DMS153 (cell line): Measurements from ENCODE around the gene HERC2.
A peak's percentile ranks its signal among the peaks of the same experiment; 100 is the strongest.
"Not testable (repeated sequence)": the region's sequence is repeated elsewhere in the genome, so short reads cannot be mapped to it uniquely, and the experiment has no call there.

ENCODE experiments used
- DNase-seq: peaks from one replicate; lab custom pipeline; 2025; lab: John Stamatoyannopoulos, UW

The HERC2 gene

GRCh38 chr15:28273873-28274610, 47.9 kb downstream of the HERC2 start:
- no peak for DNase-seq

DNA sequence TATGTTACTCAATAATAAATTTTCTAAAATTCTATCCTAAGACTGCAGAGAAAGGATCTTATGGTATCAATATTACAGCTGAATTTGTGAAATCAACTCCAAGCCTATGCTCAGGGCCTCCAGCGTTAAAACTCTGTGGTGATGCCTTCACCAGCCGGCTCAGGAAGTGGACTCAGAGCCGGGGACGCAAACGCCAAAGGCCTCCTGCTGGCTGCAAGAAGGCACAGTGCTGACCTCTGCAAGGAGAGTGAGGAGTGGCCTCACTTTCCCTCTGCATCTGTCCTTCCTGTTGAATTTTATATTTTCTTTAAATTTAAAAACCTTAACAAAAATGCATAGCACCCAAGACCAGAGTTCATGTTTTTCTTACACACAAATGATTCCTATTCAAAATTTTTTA, 48.5 kb downstream of the HERC2 start:
- DNase-seq: no peak

GRCh38 chr15:28272587-28272986, 49.4 kb downstream of the HERC2 start:
- no peak for DNase-seq

GRCh38 chr15:28271697-28272260, 50.2 kb downstream of the HERC2 start:
- no peak for DNase-seq

GRCh38 chr15:28269097-28269496, 52.9 kb downstream of the HERC2 start:
- no peak for DNase-seq

DNA sequence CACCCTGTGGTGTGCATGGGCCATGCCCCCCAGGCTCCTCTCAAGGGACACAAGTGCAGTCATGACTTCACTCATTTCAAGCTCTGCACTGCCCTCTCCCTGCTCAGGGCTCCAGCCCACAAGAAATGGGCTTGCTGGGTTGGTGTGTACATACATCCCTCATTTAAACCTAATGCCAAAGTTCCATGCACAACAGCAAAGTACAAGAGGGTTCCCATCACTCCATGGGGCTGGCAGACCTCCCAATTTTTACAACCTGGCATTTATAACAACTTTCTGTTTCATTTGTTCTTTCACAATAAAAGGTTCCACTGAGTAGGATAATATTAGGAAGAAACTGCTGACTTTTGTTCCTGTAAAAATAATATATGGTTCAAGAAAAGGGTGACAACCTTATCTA, 54.3 kb downstream of the HERC2 start:
- DNase-seq: no peak

GRCh38 chr15:28265334-28266019, 56.5 kb downstream of the HERC2 start:
- DNase-seq: no peak

GRCh38 chr15:28264166-28264565, 57.8 kb downstream of the HERC2 start:
- no peak for DNase-seq

- DNase-seq: no peak
Observed at GRCh38 chr15:28262438-28262837, 59.5 kb downstream of the HERC2 start.

DNA sequence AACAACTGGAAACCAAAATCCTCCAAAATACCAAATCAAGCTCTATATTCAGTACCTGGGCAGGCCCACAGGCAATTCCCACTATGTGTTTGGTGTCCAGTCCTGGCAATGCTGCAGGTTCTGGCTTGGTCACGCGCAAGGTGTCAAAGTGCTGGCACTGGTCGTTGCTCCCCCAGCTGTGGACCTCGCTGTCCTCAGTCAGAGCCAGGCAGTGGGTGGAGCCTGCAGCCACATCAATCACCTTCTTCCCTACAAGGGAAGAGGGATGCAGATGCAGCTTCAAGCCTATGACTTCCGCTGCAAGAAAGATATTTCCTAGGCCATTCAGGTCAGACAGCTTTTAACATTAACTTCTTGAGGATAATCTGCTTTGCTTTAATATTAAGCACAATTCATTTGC, 61.3 kb downstream of the HERC2 start:
- DNase-seq: no peak

DNA sequence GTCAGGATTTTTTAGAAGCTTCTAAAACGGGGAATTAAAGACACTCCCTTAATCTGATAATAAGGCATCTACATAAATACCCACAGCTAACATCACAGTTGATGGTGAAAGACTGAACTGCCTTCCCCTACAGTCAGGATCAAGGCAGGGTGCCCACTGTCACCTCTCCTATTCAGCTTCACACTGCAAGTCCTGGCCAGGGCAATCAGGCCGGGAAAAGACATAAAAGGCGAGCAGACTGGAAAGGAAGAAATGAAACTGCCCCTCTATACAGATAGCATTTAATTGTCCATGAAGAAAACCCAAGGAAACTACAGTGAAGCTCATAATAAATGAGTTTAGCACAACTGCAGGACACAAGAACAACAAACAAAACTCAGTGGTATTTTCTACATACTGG, 61.7 kb downstream of the HERC2 start:
- DNase-seq: no peak

- no peak for DNase-seq
Observed at GRCh38 chr15:28255965-28256364, 66.0 kb downstream of the HERC2 start.

GRCh38 chr15:28252831-28253230, 69.1 kb downstream of the HERC2 start:
- no peak for DNase-seq

GRCh38 chr15:28246605-28247004, 75.4 kb downstream of the HERC2 start:
- no peak for DNase-seq

- no peak for DNase-seq
Observed at GRCh38 chr15:28243901-28244300, 78.1 kb downstream of the HERC2 start.

- no peak for DNase-seq
Observed at GRCh38 chr15:28243399-28243798, 78.6 kb downstream of the HERC2 start.

DNA sequence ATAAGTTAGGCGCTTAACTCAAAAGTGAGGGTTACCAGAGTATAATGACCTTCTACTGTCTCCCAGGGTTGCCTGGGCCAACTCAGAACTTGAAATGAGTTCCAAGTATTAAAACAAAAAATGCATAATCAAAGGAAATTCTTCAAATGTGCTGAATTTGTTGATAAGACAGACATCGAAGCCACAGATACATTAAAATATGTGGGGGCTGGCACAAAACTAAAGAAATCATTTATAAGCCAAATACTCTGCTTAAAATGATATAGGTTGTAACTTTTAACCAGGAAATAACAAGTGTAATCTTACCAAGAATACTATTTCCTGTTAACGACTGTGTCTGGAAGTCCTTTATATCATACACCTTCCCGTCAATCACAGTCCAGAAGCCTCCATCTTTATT, 83.7 kb downstream of the HERC2 start:
- not testable (repeated sequence) for DNase-seq

GRCh38 chr15:28231743-28232142, 90.2 kb downstream of the HERC2 start:
- DNase-seq: not testable (repeated sequence)

DNA sequence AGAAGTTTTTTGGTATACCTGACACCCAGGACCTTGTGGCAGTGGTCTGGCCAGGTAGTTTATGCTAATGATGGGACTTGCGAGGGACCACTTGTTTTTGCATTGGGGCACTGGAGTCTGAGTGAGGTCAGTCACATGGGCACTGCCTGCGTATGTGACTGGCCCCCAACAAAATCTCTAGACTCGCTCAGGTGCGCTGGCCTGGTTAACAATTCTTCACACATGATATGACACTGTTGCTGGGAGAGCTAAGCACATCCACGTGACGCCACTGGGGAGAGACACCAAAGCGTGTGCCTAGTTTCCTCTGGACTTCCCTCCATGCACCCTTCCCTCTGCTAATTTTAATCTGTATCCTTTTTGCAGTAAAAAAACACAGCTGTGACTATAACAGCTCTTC, 90.6 kb downstream of the HERC2 start:
- not testable (repeated sequence) for DNase-seq

DNA sequence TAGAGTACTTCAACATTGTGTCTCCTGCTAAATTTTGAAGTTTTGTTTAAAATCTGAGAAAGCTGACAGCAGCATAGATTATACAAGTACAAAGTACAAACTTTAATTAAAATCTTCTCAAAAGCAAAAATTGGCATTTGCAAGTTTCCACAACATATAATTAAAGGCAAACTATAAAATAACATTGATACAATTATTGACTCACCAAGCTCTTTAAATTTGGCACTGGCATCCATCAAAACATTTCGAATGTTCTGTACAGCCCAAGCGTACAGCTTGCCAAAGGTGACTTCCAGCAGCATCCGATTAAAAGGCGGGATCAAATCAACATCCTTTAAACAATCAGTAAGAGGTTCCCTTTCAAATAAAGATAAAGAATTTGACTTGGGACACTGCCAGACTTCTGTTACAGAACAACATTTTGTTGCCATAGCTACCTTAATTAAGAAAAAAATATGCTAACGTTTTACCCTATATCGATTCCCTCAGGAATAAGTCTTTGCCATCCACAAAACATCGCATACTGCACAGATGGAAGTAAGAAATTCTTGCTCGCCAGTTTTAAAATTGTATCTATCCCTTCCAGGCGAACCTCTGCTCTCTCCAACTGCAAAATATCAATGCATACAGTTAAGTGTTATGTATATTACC, 92.9 kb downstream of the HERC2 start:
- peak; percentile 36 for DNase-seq

DNA sequence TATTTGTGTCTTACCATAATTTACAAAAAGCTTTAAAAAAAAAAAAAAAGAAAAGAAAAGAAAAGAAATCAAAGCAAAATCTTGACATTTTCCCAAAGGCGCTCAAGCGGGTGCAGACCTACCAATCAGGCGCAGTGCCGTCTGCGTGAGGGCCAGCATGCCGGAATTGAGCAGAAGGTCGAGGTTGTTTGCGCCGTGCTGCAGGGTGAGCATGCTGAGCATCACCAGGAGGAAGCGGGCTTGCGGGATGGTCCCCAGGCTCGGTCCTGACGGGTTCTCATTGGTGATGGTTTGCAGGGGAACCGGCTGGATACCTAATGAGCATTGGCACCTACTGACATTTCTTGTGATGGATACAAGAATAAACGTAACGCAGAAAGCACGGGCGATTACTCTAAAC, 93.9 kb downstream of the HERC2 start:
- no peak for DNase-seq

DNA sequence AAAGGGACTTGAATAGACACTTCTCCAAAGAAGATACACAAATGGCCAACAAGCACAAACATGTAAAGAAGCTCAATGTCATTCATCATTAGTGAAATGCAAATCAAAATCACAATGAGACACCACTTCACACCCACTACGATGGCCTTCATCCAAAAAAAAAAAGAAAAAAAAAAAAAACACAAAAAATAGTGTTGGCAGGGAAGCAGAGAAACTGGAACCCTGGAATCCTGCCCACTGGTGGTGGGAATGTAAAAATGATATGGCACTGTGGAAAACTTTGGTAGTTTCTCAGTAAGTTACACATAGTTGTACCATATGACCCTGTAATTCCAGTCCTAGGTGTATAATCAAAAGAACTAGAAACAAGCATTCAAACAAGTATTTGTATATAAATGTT, 94.7 kb downstream of the HERC2 start:
- peak; percentile 3 for DNase-seq

DNA sequence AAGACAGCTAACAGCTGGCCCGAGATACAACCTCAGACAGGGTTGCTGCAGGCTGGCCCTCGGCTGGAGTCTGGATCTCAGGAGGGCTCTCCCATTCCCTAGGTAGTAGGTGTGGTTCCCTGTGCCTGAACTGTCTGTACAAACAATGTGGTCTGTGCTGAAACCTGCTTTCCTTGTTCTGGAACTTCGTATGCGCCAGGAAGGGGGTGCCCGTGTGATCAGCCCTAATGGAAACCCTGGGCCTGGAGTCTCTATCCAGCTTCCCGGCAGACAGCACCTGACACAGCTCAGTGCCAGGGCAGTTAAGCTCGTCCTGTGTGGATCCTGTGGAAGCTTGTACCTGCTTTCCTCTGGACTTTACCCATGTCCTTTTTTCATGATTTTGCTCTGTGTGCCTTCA, 99.4 kb downstream of the HERC2 start:
- not testable (repeated sequence) for DNase-seq
